GM23338 (cell line): ENCODE data around the gene TPSB2.

Experiments used
- CREB1 ChIP-seq: fragments of 250-450 bp; sonication (Bioruptor Pico); IDR thresholded peaks from 2 replicates; pipeline ENCODE4 v1.5.0; 2020; ENCODE audit warnings: low read depth, mild to moderate bottlenecking, moderate library complexity
- EZH2 ChIP-seq: fragments of 200-600 bp; sonication (generic); IDR thresholded peaks from one replicate; pipeline ENCODE4 v1.8.0; 2017; ENCODE audit warnings: antibody characterized with exemption, mild to moderate bottlenecking, low read depth; ENCODE audit not compliant: unreplicated experiment
- EZH2phosphoT487 ChIP-seq: fragments of 200-600 bp; sonication (generic); IDR thresholded peaks from one replicate; pipeline ENCODE4 v1.8.1; 2018; ENCODE audit warnings: antibody characterized with exemption; ENCODE audit not compliant: unreplicated experiment
- JUNB ChIP-seq: IDR thresholded peaks from one replicate; pipeline ENCODE4 v1.6.1; 2016; ENCODE audit warnings: antibody characterized with exemption; ENCODE audit not compliant: unreplicated experiment
- NANOG ChIP-seq: IDR thresholded peaks from 2 replicates; pipeline ENCODE4 v1.6.1; 2016; ENCODE audit warnings: antibody characterized with exemption, borderline replicate concordance
- POLR2AphosphoS5 ChIP-seq: IDR thresholded peaks from 2 replicates; pipeline ENCODE4 v1.6.1; 2016; ENCODE audit warnings: antibody characterized with exemption, low read depth
- STAT1 ChIP-seq: IDR thresholded peaks from one replicate; pipeline ENCODE4 v1.6.1; 2016; ENCODE audit warnings: antibody characterized with exemption; ENCODE audit not compliant: unreplicated experiment
- ZNF114 ChIP-seq: fragments of 250-450 bp; sonication (Bioruptor Pico); IDR thresholded peaks from 2 replicates; pipeline ENCODE4 v1.5.0; 2020; ENCODE audit warnings: mild to moderate bottlenecking, moderate library complexity
- ZNF331 ChIP-seq: fragments of 250-450 bp; sonication (Bioruptor Pico); IDR thresholded peaks from 2 replicates; pipeline ENCODE4 v1.5.0; 2020; ENCODE audit warnings: low read depth, mild to moderate bottlenecking, moderate library complexity
- TF ChIP-seq, protein P1 (sequence below), 2 experiments: fragments of 200-600 bp in 1 of 2; sonication (generic) in 1 of 2; conservative IDR thresholded peaks; 2 replicates each; pipeline versions ENCODE4 v1.5.1 to v1.6.1; 2016 to 2017; ENCODE audit warnings: antibody characterized with exemption in 2 of 2, low read depth in 2 of 2, mild to moderate bottlenecking in 2 of 2, moderate library complexity in 1 of 2
- TF ChIP-seq, protein P2 (sequence below): IDR thresholded peaks from one replicate; pipeline ENCODE4 v1.6.1; 2018; ENCODE audit warnings: antibody characterized with exemption; ENCODE audit not compliant: unreplicated experiment
- TF ChIP-seq, protein P3 (sequence below): fragments of 250-450 bp; sonication (Bioruptor Pico); IDR thresholded peaks from 2 replicates; pipeline ENCODE4 v1.5.0; 2020; ENCODE audit warnings: mild to moderate bottlenecking, moderate library complexity
- TF ChIP-seq, protein P4 (sequence below): IDR thresholded peaks from 2 replicates; pipeline ENCODE4 v1.6.1; 2016; ENCODE audit warnings: antibody characterized with exemption

DNA sequence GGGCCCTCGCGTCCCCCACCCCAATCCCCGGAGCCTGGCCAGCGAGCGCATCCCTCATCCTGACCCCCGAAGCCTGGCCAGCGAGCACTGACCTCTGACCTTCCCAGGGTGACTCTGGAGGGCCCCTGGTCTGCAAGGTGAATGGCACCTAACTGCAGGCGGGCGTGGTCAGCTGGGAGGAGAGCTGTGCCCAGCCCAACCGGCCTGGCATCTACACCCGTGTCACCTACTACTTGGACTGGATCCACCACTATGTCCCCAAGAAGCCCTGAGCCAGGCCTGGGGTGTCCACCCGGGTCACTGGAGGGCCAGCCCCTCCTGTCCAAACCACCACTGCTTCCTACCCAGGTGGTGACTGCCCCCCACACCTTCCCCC lies 28.2 kb upstream of the TPSB2 start:
- TF ChIP-seq, protein P1, sequence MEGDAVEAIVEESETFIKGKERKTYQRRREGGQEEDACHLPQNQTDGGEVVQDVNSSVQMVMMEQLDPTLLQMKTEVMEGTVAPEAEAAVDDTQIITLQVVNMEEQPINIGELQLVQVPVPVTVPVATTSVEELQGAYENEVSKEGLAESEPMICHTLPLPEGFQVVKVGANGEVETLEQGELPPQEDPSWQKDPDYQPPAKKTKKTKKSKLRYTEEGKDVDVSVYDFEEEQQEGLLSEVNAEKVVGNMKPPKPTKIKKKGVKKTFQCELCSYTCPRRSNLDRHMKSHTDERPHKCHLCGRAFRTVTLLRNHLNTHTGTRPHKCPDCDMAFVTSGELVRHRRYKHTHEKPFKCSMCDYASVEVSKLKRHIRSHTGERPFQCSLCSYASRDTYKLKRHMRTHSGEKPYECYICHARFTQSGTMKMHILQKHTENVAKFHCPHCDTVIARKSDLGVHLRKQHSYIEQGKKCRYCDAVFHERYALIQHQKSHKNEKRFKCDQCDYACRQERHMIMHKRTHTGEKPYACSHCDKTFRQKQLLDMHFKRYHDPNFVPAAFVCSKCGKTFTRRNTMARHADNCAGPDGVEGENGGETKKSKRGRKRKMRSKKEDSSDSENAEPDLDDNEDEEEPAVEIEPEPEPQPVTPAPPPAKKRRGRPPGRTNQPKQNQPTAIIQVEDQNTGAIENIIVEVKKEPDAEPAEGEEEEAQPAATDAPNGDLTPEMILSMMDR (conservative IDR thresholded peaks at IDR 0.05; ENCODE audit: low read depth in 2 of 2), result no peak
- TF ChIP-seq EZH2phosphoT487, result no peak
- TF ChIP-seq ZNF114, result no peak
- TF ChIP-seq, protein P2, sequence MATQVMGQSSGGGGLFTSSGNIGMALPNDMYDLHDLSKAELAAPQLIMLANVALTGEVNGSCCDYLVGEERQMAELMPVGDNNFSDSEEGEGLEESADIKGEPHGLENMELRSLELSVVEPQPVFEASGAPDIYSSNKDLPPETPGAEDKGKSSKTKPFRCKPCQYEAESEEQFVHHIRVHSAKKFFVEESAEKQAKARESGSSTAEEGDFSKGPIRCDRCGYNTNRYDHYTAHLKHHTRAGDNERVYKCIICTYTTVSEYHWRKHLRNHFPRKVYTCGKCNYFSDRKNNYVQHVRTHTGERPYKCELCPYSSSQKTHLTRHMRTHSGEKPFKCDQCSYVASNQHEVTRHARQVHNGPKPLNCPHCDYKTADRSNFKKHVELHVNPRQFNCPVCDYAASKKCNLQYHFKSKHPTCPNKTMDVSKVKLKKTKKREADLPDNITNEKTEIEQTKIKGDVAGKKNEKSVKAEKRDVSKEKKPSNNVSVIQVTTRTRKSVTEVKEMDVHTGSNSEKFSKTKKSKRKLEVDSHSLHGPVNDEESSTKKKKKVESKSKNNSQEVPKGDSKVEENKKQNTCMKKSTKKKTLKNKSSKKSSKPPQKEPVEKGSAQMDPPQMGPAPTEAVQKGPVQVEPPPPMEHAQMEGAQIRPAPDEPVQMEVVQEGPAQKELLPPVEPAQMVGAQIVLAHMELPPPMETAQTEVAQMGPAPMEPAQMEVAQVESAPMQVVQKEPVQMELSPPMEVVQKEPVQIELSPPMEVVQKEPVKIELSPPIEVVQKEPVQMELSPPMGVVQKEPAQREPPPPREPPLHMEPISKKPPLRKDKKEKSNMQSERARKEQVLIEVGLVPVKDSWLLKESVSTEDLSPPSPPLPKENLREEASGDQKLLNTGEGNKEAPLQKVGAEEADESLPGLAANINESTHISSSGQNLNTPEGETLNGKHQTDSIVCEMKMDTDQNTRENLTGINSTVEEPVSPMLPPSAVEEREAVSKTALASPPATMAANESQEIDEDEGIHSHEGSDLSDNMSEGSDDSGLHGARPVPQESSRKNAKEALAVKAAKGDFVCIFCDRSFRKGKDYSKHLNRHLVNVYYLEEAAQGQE, result no peak
- TF ChIP-seq, protein P3, sequence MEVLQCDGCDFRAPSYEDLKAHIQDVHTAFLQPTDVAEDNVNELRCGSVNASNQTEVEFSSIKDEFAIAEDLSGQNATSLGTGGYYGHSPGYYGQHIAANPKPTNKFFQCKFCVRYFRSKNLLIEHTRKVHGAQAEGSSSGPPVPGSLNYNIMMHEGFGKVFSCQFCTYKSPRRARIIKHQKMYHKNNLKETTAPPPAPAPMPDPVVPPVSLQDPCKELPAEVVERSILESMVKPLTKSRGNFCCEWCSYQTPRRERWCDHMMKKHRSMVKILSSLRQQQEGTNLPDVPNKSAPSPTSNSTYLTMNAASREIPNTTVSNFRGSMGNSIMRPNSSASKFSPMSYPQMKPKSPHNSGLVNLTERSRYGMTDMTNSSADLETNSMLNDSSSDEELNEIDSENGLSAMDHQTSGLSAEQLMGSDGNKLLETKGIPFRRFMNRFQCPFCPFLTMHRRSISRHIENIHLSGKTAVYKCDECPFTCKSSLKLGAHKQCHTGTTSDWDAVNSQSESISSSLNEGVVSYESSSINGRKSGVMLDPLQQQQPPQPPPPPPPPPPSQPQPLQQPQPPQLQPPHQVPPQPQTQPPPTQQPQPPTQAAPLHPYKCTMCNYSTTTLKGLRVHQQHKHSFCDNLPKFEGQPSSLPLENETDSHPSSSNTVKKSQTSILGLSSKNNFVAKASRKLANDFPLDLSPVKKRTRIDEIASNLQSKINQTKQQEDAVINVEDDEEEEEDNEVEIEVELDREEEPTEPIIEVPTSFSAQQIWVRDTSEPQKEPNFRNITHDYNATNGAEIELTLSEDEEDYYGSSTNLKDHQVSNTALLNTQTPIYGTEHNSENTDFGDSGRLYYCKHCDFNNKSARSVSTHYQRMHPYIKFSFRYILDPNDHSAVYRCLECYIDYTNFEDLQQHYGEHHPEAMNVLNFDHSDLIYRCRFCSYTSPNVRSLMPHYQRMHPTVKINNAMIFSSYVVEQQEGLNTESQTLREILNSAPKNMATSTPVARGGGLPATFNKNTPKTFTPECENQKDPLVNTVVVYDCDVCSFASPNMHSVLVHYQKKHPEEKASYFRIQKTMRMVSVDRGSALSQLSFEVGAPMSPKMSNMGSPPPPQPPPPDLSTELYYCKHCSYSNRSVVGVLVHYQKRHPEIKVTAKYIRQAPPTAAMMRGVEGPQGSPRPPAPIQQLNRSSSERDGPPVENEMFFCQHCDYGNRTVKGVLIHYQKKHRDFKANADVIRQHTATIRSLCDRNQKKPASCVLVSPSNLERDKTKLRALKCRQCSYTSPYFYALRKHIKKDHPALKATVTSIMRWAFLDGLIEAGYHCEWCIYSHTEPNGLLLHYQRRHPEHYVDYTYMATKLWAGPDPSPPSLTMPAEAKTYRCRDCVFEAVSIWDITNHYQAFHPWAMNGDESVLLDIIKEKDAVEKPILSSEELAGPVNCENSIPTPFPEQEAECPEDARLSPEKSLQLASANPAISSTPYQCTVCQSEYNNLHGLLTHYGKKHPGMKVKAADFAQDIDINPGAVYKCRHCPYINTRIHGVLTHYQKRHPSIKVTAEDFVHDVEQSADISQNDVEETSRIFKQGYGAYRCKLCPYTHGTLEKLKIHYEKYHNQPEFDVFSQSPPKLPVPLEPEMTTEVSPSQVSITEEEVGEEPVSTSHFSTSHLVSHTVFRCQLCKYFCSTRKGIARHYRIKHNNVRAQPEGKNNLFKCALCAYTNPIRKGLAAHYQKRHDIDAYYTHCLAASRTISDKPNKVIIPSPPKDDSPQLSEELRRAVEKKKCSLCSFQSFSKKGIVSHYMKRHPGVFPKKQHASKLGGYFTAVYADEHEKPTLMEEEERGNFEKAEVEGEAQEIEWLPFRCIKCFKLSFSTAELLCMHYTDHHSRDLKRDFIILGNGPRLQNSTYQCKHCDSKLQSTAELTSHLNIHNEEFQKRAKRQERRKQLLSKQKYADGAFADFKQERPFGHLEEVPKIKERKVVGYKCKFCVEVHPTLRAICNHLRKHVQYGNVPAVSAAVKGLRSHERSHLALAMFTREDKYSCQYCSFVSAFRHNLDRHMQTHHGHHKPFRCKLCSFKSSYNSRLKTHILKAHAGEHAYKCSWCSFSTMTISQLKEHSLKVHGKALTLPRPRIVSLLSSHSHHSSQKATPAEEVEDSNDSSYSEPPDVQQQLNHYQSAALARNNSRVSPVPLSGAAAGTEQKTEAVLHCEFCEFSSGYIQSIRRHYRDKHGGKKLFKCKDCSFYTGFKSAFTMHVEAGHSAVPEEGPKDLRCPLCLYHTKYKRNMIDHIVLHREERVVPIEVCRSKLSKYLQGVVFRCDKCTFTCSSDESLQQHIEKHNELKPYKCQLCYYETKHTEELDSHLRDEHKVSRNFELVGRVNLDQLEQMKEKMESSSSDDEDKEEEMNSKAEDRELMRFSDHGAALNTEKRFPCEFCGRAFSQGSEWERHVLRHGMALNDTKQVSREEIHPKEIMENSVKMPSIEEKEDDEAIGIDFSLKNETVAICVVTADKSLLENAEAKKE (CRISPR knock-in tag), result no peak
- no peak for TF ChIP-seq POLR2AphosphoS5
- TF ChIP-seq EZH2, result no peak
- no peak for TF ChIP-seq JUNB
- TF ChIP-seq NANOG, result no peak
- no peak for TF ChIP-seq CREB1
- TF ChIP-seq, protein P4, sequence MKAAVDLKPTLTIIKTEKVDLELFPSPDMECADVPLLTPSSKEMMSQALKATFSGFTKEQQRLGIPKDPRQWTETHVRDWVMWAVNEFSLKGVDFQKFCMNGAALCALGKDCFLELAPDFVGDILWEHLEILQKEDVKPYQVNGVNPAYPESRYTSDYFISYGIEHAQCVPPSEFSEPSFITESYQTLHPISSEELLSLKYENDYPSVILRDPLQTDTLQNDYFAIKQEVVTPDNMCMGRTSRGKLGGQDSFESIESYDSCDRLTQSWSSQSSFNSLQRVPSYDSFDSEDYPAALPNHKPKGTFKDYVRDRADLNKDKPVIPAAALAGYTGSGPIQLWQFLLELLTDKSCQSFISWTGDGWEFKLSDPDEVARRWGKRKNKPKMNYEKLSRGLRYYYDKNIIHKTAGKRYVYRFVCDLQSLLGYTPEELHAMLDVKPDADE, result no peak
- no peak for TF ChIP-seq STAT1
- no peak for TF ChIP-seq ZNF331
